Right lobe of liver (tissue), 4 donors: ENCODE measurements around the gene AGA.

Source experiments
- CTCF ChIP-seq, 4 donors: fragments of 200-600 bp in 3 of 4; fragments of 450-650 bp in 1 of 4; IDR thresholded peaks; one replicate each; pipeline versions ENCODE4 v1.5.1 to v1.8.0; 2016 to 2022; ENCODE audit warnings: antibody characterized with exemption in 4 of 4, mild to moderate bottlenecking in 2 of 4
- POLR2A ChIP-seq: fragments of 450-650 bp; IDR thresholded peaks from one replicate; pipeline ENCODE4 v1.6.1; 2017; ENCODE audit warnings: antibody characterized with exemption, mild to moderate bottlenecking
- donor health status: DM: no; HTN: no; CAD: no.
- donor health status: DM: no; HTN: no; CAD: no.
- donor health status: DM: no; HTN: yes; CAD: no.

DNA sequence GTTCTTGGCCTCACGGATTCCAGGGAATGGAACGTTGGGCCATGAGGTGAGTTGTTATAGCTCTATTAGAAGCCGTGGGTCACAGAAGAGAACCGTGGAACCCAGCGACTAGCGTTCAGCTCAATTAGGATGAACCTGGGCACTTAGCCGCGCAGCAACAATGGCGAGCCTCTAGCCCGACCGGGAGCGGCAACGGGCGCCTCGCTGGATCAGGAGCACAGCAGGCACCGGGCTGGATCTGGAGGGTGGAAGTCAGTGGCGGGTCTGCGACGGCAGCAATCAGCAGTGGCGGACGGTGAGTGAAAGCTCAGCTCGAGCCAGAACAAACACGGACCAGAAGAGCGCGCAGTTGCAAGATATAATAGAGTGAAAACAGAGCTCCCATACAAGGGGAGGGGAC is 34.2 kb downstream of the AGA start:
- TF ChIP-seq POLR2A (no peak), CTCF (IDR thresholded peaks at IDR 0.05) (no peak)
